ENCODE measurements around the gene PPM1E.
"Not testable (repeated sequence)": the region's sequence is repeated elsewhere in the genome, so short reads cannot be mapped to it uniquely, and the experiment has no call there.

Gene PPM1E

DNA sequence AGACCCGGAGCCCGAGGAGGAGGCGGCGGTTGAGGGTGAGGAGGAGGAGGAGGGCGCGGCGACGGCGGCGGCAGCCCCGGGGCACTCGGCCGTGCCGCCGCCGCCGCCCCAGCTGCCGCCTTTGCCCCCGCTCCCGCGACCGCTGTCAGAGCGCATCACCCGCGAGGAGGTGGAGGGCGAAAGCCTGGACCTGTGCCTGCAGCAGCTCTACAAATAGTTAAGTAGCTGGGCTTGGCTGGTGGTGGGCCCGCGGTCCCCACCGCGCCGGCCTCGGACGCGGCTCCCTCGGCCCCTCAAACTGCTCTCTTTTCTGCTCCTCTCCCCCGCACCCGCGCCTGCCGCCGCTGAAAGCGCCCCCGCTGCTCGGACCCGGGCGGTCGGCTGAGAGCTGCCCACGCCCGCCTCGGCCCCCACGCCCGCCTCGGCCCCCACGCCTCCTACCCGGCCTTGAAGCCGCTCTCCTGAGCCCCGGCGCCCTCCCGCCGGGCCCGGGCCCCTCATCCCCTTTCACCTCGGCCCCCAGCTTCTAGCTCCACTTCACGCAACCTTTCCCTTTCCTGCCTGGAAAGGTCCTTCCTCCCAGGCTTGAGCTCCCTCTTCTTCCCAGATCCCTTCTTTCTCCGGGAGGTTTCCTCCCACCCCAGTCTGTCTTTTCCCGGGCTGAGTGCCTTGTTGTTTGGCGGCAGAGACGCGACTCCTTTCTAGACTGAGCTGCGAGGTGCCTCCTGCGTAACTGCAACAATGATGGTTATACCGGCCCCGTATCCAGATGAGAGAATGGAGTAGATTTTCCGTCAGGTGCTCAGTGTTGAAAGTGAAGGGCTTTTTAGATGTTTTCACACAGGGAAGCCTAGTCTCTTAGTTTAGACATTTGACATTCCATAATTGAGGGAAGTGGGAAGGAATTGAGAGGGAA lies 850 bp downstream of the PPM1E start:
- FAIRE-seq (no peak), DNase-seq (ENCODE audit: insufficient read length, low spot score) (no peak)
- TF ChIP-seq CTCF (IDR thresholded peaks at IDR 0.05; ENCODE audit: insufficient read depth, missing control alignments) = no peak

DNA sequence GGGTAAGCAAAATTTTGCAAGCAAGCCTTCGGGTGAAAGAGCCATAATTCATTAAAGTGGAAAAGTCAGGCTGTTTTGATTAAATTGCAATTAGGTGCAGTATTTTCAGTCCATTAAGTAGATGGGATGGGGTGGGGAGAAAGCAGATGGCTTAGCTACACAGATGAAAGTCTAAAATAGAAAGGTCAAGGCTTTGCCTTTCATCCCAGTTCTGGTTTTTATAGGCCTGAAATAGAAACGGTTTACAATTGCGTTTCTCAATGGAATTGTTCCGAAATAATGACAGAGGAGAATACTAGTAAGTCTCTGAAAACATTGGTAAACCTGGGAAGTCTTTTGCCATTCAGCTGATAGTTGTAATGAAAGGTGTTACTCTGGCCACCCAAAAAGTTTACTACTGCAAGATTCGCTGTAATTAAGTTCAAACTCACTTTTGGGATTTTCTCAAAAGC lies 1.5 kb downstream of the PPM1E start:
- DNase-seq (ENCODE audit: insufficient read length, low spot score) (no peak), FAIRE-seq (peak; percentile 55)
- TF ChIP-seq CTCF (IDR thresholded peaks at IDR 0.05; ENCODE audit: insufficient read depth, missing control alignments) = no peak

- FAIRE-seq = no peak
- TF ChIP-seq CTCF (IDR thresholded peaks at IDR 0.05; ENCODE audit: insufficient read depth, missing control alignments) = no peak
- DNase-seq (ENCODE audit: insufficient read length, low spot score) = no peak
These were observed 3.2 kb downstream of the PPM1E start for GRCh38 chr17:58758890-58759289.

DNA sequence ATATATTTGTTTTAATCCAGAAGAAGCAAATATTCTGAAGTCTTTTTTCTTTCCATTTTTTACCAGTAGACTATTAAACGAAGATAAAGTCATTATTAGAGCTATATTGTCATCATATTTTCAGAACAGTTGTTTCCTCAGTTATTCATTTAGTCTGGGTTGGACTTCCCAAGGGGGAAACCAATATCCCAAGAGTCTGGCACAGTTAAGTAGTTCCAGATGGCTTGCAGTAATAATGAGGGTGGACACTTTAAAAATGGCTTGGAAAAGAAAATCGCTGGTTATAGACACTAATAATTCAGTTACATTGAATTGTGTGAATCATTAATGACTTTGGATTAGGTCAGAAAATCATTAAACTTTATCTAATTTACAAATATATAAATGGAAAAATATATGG lies 3.9 kb downstream of the PPM1E start:
- no peak for TF ChIP-seq CTCF (IDR thresholded peaks at IDR 0.05; ENCODE audit: insufficient read depth, missing control alignments)
- peak; percentile 21 for FAIRE-seq
- no peak for DNase-seq (ENCODE audit: insufficient read length, low spot score)

DNA sequence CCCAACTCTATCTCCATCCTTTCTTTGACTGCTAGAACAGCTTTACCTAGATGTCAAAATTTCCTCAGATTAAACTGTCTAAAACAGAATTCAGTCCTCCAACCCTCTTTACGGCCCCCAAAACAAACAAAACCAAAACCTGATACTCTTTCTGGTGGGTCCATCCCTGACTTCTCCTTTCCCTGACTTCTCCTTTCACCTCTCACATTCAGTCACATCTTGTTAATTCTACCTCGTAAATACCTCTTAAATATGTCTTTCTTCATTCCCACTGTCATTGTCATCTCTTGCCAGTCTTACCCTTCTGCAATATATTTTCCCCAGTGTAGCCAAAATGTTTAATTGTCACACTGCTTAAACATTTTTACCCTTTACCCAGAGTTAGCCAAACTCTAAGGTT lies 4.6 kb downstream of the PPM1E start:
- DNase-seq (ENCODE audit: insufficient read length, low spot score) (no peak), FAIRE-seq (no peak)
- TF ChIP-seq CTCF (IDR thresholded peaks at IDR 0.05; ENCODE audit: insufficient read depth, missing control alignments) = no peak

- TF ChIP-seq CTCF (IDR thresholded peaks at IDR 0.05; ENCODE audit: insufficient read depth, missing control alignments) = no peak
- no peak for FAIRE-seq
- no peak for DNase-seq (ENCODE audit: insufficient read length, low spot score)
These were observed 7.6 kb downstream of the PPM1E start for GRCh38 chr17:58763263-58763662.

- no peak for TF ChIP-seq CTCF (IDR thresholded peaks at IDR 0.05; ENCODE audit: insufficient read depth, missing control alignments)
- DNase-seq (ENCODE audit: insufficient read length, low spot score) = no peak
- FAIRE-seq = no peak
These were observed 8.7 kb downstream of the PPM1E start for GRCh38 chr17:58764373-58764772.

GRCh38 chr17:58778482-58778881 lies 22.8 kb downstream of the PPM1E start:
- FAIRE-seq; DNase-seq (ENCODE audit: insufficient read length, low spot score): not testable (repeated sequence)

Data from D721Med (cell line).